WTC11 (cell line): ENCODE measurements around the gene KCNB1. TPM values are rescaled to one million over a fixed set of nuclear protein-coding genes. Genes with fewer than 3 reads are reported as not detected.

Experiments
- ATAC-seq: fragments of 200-7000 bp; cut with Tn5 transposase; 2 replicates; pipeline ENCODE4 v1.10.0; 2021; ENCODE audit warnings: mild to moderate bottlenecking, moderate library complexity
- CTCF ChIA-PET: fragments of 300-600 bp; sonication (Branson Sonifier 250); formaldehyde crosslinking; loops from one replicate; lab custom pipeline; 2021; ENCODE audit warnings: antibody characterized with exemption; lab: Charles Lee
- POLR2A ChIA-PET: fragments of 350-600 bp; sonication (Branson Sonifier 250); formaldehyde crosslinking; loops from one replicate; lab custom pipeline; 2021; ENCODE audit warnings: antibody characterized with exemption; lab: Charles Lee
- DNase-seq: peaks from one replicate; pipeline ENCODE4 v3.0.0; 2021; ENCODE audit warnings: low spot score
- H3K27ac Mint-ChIP-seq: 2 replicates; pipeline ENCODE4 v1.8.0; 2021; ENCODE audit warnings: mixed read lengths
- H3K27me3 Mint-ChIP-seq: 2 replicates; pipeline ENCODE4 v1.8.0; 2021; ENCODE audit warnings: low read depth, mild to moderate bottlenecking, moderate library complexity, mixed read lengths
- H3K36me3 Mint-ChIP-seq: 2 replicates; pipeline ENCODE4 v1.8.0; 2021; ENCODE audit warnings: mixed read lengths
- H3K4me1 Mint-ChIP-seq: 2 replicates; pipeline ENCODE4 v1.8.0; 2022; ENCODE audit warnings: mixed read lengths
- H3K4me3 Mint-ChIP-seq: 2 replicates; pipeline ENCODE4 v1.8.0; 2021; ENCODE audit warnings: mild to moderate bottlenecking, moderate library complexity, mixed read lengths
- H3K9me3 Mint-ChIP-seq: 2 replicates; pipeline ENCODE4 v1.8.0; 2021; ENCODE audit warnings: mixed read lengths
- AR ChIP-seq: fragments of 250-450 bp; sonication (Bioruptor Pico); IDR thresholded peaks from 2 replicates; pipeline ENCODE4 v1.9.0; 2021; ENCODE audit warnings: mild to moderate bottlenecking
- CBFB ChIP-seq: sonication (generic); formaldehyde crosslinking; IDR thresholded peaks from 2 replicates; pipeline ENCODE4 v1.8.1; 2022; ENCODE audit warnings: mild to moderate bottlenecking, low read depth, missing genetic modification reagents
- CREM ChIP-seq: sonication (generic); formaldehyde crosslinking; IDR thresholded peaks from 2 replicates; pipeline ENCODE4 v1.8.1; 2022; ENCODE audit warnings: mild to moderate bottlenecking, missing genetic modification reagents, moderate library complexity
- E2F4 ChIP-seq: sonication (generic); formaldehyde crosslinking; IDR thresholded peaks from 2 replicates; pipeline ENCODE4 v1.8.1; 2022; ENCODE audit warnings: low read depth, mild to moderate bottlenecking, moderate library complexity, missing genetic modification reagents, borderline replicate concordance
- ELF4 ChIP-seq: sonication (generic); formaldehyde crosslinking; IDR thresholded peaks from 2 replicates; pipeline ENCODE4 v1.8.1; 2022; ENCODE audit warnings: low read depth, mild to moderate bottlenecking, moderate library complexity, missing genetic modification reagents
- ETV6 ChIP-seq: sonication (generic); formaldehyde crosslinking; IDR thresholded peaks from 2 replicates; pipeline ENCODE4 v1.8.1; 2022; ENCODE audit warnings: mild to moderate bottlenecking, missing genetic modification reagents
- FOXK1 ChIP-seq: sonication (generic); formaldehyde crosslinking; IDR thresholded peaks from 2 replicates; pipeline ENCODE4 v1.8.0; 2022; ENCODE audit warnings: mild to moderate bottlenecking, moderate library complexity, missing genetic modification reagents
- GABPB1 ChIP-seq: sonication (generic); formaldehyde crosslinking; IDR thresholded peaks from 2 replicates; pipeline ENCODE4 v1.8.1; 2023; ENCODE audit warnings: mild to moderate bottlenecking, missing genetic modification reagents
- GTF2I ChIP-seq: fragments of 250-450 bp; sonication (Bioruptor Pico); conservative IDR thresholded peaks from 2 replicates; pipeline ENCODE4 v1.4.0; 2021; ENCODE audit warnings: mild to moderate bottlenecking
- IRF2 ChIP-seq: sonication (generic); formaldehyde crosslinking; IDR thresholded peaks from 2 replicates; pipeline ENCODE4 v1.8.0; 2022; ENCODE audit warnings: low read depth, missing genetic modification reagents, borderline replicate concordance
- JAZF1 ChIP-seq: fragments of 250-450 bp; sonication (Bioruptor Pico); IDR thresholded peaks from 2 replicates; pipeline ENCODE4 v1.9.0; 2021; ENCODE audit warnings: moderate library complexity, mild to moderate bottlenecking, inconsistent platforms
- MYBL2 ChIP-seq: sonication (generic); formaldehyde crosslinking; IDR thresholded peaks from 2 replicates; pipeline ENCODE4 v1.8.1; 2023; ENCODE audit warnings: mild to moderate bottlenecking, moderate library complexity, missing genetic modification reagents
- NFYB ChIP-seq: sonication (generic); formaldehyde crosslinking; conservative IDR thresholded peaks from 2 replicates; pipeline ENCODE4 v1.8.0; 2022; ENCODE audit warnings: low read depth, missing genetic modification reagents
- NR1H2 ChIP-seq: sonication (generic); formaldehyde crosslinking; IDR thresholded peaks from 2 replicates; pipeline ENCODE4 v1.9.0; 2021; ENCODE audit warnings: mild to moderate bottlenecking, moderate library complexity, missing genetic modification reagents
- NR3C1 ChIP-seq: sonication (generic); formaldehyde crosslinking; conservative IDR thresholded peaks from 2 replicates; pipeline ENCODE4 v1.8.1; 2023; ENCODE audit warnings: low read depth, mild to moderate bottlenecking, missing genetic modification reagents
- PRRX2 ChIP-seq: fragments of 250-450 bp; sonication (Bioruptor Pico); IDR thresholded peaks from 2 replicates; pipeline ENCODE4 v1.8.0; 2021; ENCODE audit warnings: mild to moderate bottlenecking
- SMAD3 ChIP-seq: sonication (generic); formaldehyde crosslinking; IDR thresholded peaks from 2 replicates; pipeline ENCODE4 v1.8.0; 2022; ENCODE audit warnings: missing genetic modification reagents, mild to moderate bottlenecking, borderline replicate concordance
- SOX15 ChIP-seq: fragments of 250-450 bp; sonication (Bioruptor Pico); IDR thresholded peaks from 2 replicates; pipeline ENCODE4 v1.9.0; 2021; ENCODE audit warnings: mild to moderate bottlenecking
- TCF7 ChIP-seq: sonication (generic); formaldehyde crosslinking; IDR thresholded peaks from 2 replicates; pipeline ENCODE4 v1.8.0; 2022; ENCODE audit warnings: mild to moderate bottlenecking, low read depth, missing genetic modification reagents, moderate library complexity
- ZNF138 ChIP-seq: sonication (generic); formaldehyde crosslinking; conservative IDR thresholded peaks from 2 replicates; pipeline ENCODE4 v1.8.1; 2022; ENCODE audit warnings: mild to moderate bottlenecking, moderate library complexity, missing genetic modification reagents
- ZNF423 ChIP-seq: fragments of 250-450 bp; sonication (Bioruptor Pico); IDR thresholded peaks from 2 replicates; pipeline ENCODE4 v2.1.2; 2022; ENCODE audit warnings: mild to moderate bottlenecking, moderate library complexity
- ZNF512 ChIP-seq: sonication (generic); formaldehyde crosslinking; IDR thresholded peaks from 2 replicates; pipeline ENCODE4 v1.8.1; 2022; ENCODE audit warnings: missing genetic modification reagents, borderline replicate concordance
- ZSCAN18 ChIP-seq: fragments of 250-450 bp; sonication (Bioruptor Pico); IDR thresholded peaks from 2 replicates; pipeline ENCODE4 v2.1.2; 2022; ENCODE audit warnings: mild to moderate bottlenecking, moderate library complexity
- total RNA-seq: library from RNA; stranded (reverse); gene quantifications from 3 replicates; pipeline ENCODE4 v1.2.3, GENCODE V29; 2021

KCNB1 gene
- total RNA-seq, 1 experiment from 2014 or later = 1.1 TPM

GRCh38 chr20:49375170-49375569, 107.3 kb downstream of the KCNB1 start (continued):
- TF ChIP-seq CBFB (no peak), FOXK1 (no peak), SOX15 (CRISPR knock-in tag) (no peak), AR (CRISPR knock-in tag) (no peak), IRF2 (CRISPR knock-in tag) (no peak), SMAD3 (CRISPR knock-in tag) (no peak), NFYB (no peak), NR1H2 (CRISPR knock-in tag) (no peak), GTF2I (no peak), PRRX2 (CRISPR knock-in tag) (no peak), MYBL2 (CRISPR knock-in tag) (no peak), ZNF138 (CRISPR knock-in tag) (no peak), E2F4 (CRISPR knock-in tag) (no peak), ZNF423 (CRISPR knock-in tag) (no peak)

- TF ChIP-seq JAZF1 (CRISPR knock-in tag) (no peak), IRF2 (CRISPR knock-in tag) (no peak), ETV6 (CRISPR knock-in tag) (no peak), GABPB1 (CRISPR knock-in tag) (no peak), ZSCAN18 (CRISPR knock-in tag) (no peak), NFYB (no peak), SOX15 (CRISPR knock-in tag) (no peak), PRRX2 (CRISPR knock-in tag) (no peak), SMAD3 (CRISPR knock-in tag) (no peak), CREM (no peak), ELF4 (CRISPR knock-in tag) (no peak), E2F4 (CRISPR knock-in tag) (no peak), ZNF512 (CRISPR knock-in tag) (no peak), NR3C1 (no peak), TCF7 (CRISPR knock-in tag) (no peak)
- TF ChIP-seq, all 79 proteins: peak for 0
- no peaks in the 10 kb centered on the region; the same call in 1 of the 2 replicates for H3K27me3 Mint-ChIP-seq
Measured at GRCh38 chr20:49372095-49372734, 110.3 kb downstream of the KCNB1 start.

More at GRCh38 chr20:49372095-49372734, 110.3 kb downstream of the KCNB1 start:
- no peak overlapping the region for H3K27ac Mint-ChIP-seq
- H3K4me1 Mint-ChIP-seq = no peaks in the 10 kb centered on the region
- DNase-seq (no peak), ATAC-seq (no peak)
- no peak overlapping the region for H3K4me3 Mint-ChIP-seq
- POLR2A ChIA-PET = no interaction called here
- no peaks in the 10 kb centered on the region for H3K36me3 Mint-ChIP-seq
- H3K9me3 Mint-ChIP-seq = peaks cover 11% of the 10 kb centered on the region
- CTCF ChIA-PET = interaction anchor here (1.4 kb wide), 1 partner anchor 13 kb away, joined by 4 read pairs; no protein-coding TSS in a partner anchor
